Measurements from ENCODE around the gene HIRA. TPM values are rescaled to one million over a fixed set of nuclear protein-coding genes. Genes with fewer than 3 reads are reported as not detected.
A peak's percentile ranks its signal among the peaks of the same experiment; 100 is the strongest.

Gene HIRA
- total and polyA plus RNA-seq, 10 donors = 8.9 to 31.7 (median 24.6) TPM

- Histone ChIP-seq H3K9me3 (no peaks in the 10 kb centered on the region), H3K4me3 (peak overlapping the region in 1 of 8 donors; percentile 44), H3K27ac (peak overlapping the region; percentile 53 to 94 (median 83)), H3K27me3 (replicated peaks in 1 of 7) (no peaks in the 10 kb centered on the region), H3K4me1 (peaks cover 0 to 33% (median 9%) of the 10 kb centered on the region in 6 donors), H3K36me3 (peaks cover 3 to 100% (median 72%) of the 10 kb centered on the region in 6 donors)
- TF ChIP-seq POLR2A (IDR thresholded peaks at IDR 0.05) = peak in 1 of 3 donors; percentile 6
- peak in 2 of 3 donors; percentile 37 to 84 for TF ChIP-seq POLR2AphosphoS5 (IDR thresholded peaks at IDR 0.05)
- no peak for TF ChIP-seq CTCF (IDR thresholded peaks at IDR 0.05 in 8 of 11, conservative IDR thresholded peaks at IDR 0.05 in 3 of 11)
- DNase-seq = no peak
- 58 to 74% (median 64%) methylated on average over 7 of the region's 7 CpGs for WGBS, 5 donors
- intact Hi-C loops (cut with DNase I; ENCODE audit: low total_unique reads) = no loop called here
These were observed 69.9 kb downstream of the HIRA start for GRCh38 chr22:19361501-19362103.

- Histone ChIP-seq H3K27me3 (replicated peaks in 1 of 7) (no peaks in the 10 kb centered on the region), H3K4me3 (peak overlapping the region in 1 of 8 donors; percentile 44), H3K9me3 (no peaks in the 10 kb centered on the region), H3K4me1 (peaks cover 0 to 33% (median 9%) of the 10 kb centered on the region in 6 donors), H3K27ac (peak overlapping the region; percentile 53 to 94 (median 83)), H3K36me3 (peaks cover 3 to 100% (median 79%) of the 10 kb centered on the region in 6 donors)
- intact Hi-C loops (cut with DNase I; ENCODE audit: low total_unique reads) = no loop called here
- TF ChIP-seq CTCF (IDR thresholded peaks at IDR 0.05 in 8 of 11, conservative IDR thresholded peaks at IDR 0.05 in 3 of 11) (no peak), POLR2A (IDR thresholded peaks at IDR 0.05) (no peak)
- 92 to 97% (median 95%) methylated on average over 2 of the region's 2 CpGs for WGBS, 5 donors
- DNase-seq = no peak
These were observed 70.7 kb downstream of the HIRA start for GRCh38 chr22:19360862-19361261.

GRCh38 chr22:19360300-19360792, 71.2 kb downstream of the HIRA start:
- Histone ChIP-seq H3K27me3 (replicated peaks in 1 of 7) (no peaks in the 10 kb centered on the region), H3K9me3 (no peaks in the 10 kb centered on the region), H3K36me3 (peaks cover 3 to 100% (median 85%) of the 10 kb centered on the region in 6 donors), H3K4me1 (peaks cover 0 to 30% (median 9%) of the 10 kb centered on the region in 6 donors), H3K4me3 (peak overlapping the region in 1 of 8 donors; percentile 44), H3K27ac (peak overlapping the region in 4 of 8 donors; percentile 82 to 94 (median 84))
- TF ChIP-seq POLR2A (IDR thresholded peaks at IDR 0.05) (no peak), POLR2AphosphoS5 (IDR thresholded peaks at IDR 0.05) (no peak), CTCF (IDR thresholded peaks at IDR 0.05 in 8 of 11, conservative IDR thresholded peaks at IDR 0.05 in 3 of 11) (no peak)
- no peak for DNase-seq
- intact Hi-C loops (cut with DNase I; ENCODE audit: low total_unique reads) = no loop called here
- 94 to 100% (median 97%) methylated on average over 7 to 8 of the region's 8 CpGs for WGBS, 5 donors

GRCh38 chr22:19359554-19360299, 71.8 kb downstream of the HIRA start:
- Histone ChIP-seq H3K4me1 (peaks cover 0 to 24% (median 7%) of the 10 kb centered on the region in 6 donors), H3K9me3 (no peaks in the 10 kb centered on the region), H3K27ac (peak overlapping the region in 2 of 8 donors; percentile 84 to 94), H3K36me3 (peaks cover 3 to 100% (median 89%) of the 10 kb centered on the region in 6 donors), H3K27me3 (replicated peaks in 1 of 7) (no peaks in the 10 kb centered on the region), H3K4me3 (no peak overlapping the region)
- intact Hi-C loops (cut with DNase I; ENCODE audit: low total_unique reads) = no loop called here
- 93 to 97% (median 95%) methylated on average over 6 of the region's 6 CpGs for WGBS, 5 donors
- no peak for DNase-seq
- TF ChIP-seq POLR2A (IDR thresholded peaks at IDR 0.05) = no peak
